Keratinocyte (primary cell): ENCODE measurements around the gene ZNF773. TPM values are rescaled to one million over a fixed set of nuclear protein-coding genes. Genes with fewer than 3 reads are reported as not detected.
A peak's percentile ranks its signal among the peaks of the same experiment; 100 is the strongest.

Experiments
- DNase-seq: peaks from one replicate; pipeline ENCODE4 v3.0.0-alpha.2; 2011; ENCODE audit warnings: low read depth, missing footprints, low spot score
- FAIRE-seq: peaks from 2 replicates; lab custom pipeline; 2011; peaks lifted over from hg19 to GRCh38; lab: Jason Lieb, UNC
- H2AFZ ChIP-seq: 2 replicates; pipeline ENCODE4 v1.6.0; 2012; ENCODE audit warnings: low read length, control low read depth, inconsistent platforms; ENCODE audit not compliant: control insufficient read depth
- H3K27ac ChIP-seq: 2 replicates; pipeline ENCODE4 v1.5.1; 2011; ENCODE audit warnings: low read length; ENCODE audit not compliant: control insufficient read depth, insufficient read depth
- H3K27me3 ChIP-seq: 3 replicates; pipeline ENCODE4 v1.6.0; 2011; ENCODE audit warnings: low read length; ENCODE audit not compliant: control insufficient read depth, insufficient read depth; ENCODE audit errors: extremely low read depth
- H3K36me3 ChIP-seq, 2 experiments: 2 replicates in 1 of 2; 3 replicates in 1 of 2; pipeline ENCODE4 v1.5.1; 2011; ENCODE audit warnings: low read length in 2 of 2, mild to moderate bottlenecking in 1 of 2; ENCODE audit not compliant: control insufficient read depth in 2 of 2, insufficient read depth in 2 of 2; ENCODE audit errors: extremely low read depth in 1 of 2
- H3K4me1 ChIP-seq: 3 replicates; pipeline ENCODE4 v1.5.1; 2011; ENCODE audit warnings: low read length; ENCODE audit not compliant: control insufficient read depth, insufficient read depth; ENCODE audit errors: extremely low read depth
- H3K4me2 ChIP-seq: 3 replicates; pipeline ENCODE4 v1.6.0; 2011; ENCODE audit warnings: low read depth, low read length; ENCODE audit not compliant: control insufficient read depth, insufficient read depth; ENCODE audit errors: extremely low read depth
- H3K4me3 ChIP-seq, 3 experiments: fragments of 200-600 bp in 1 of 3; sonication (generic) in 1 of 3; 2 replicates in 2 of 3; 3 replicates in 1 of 3; pipeline ENCODE4 v1.5.1; 2011 to 2016; ENCODE audit warnings: low read length in 3 of 3, mild to moderate bottlenecking in 3 of 3, control low read depth in 2 of 3, inconsistent platforms in 1 of 3, low read depth in 1 of 3, mixed read lengths in 1 of 3, mixed run types in 1 of 3, moderate library complexity in 1 of 3; ENCODE audit not compliant: control insufficient read depth in 2 of 3, insufficient read depth in 2 of 3; ENCODE audit errors: extremely low read depth in 1 of 3
- H3K79me2 ChIP-seq: 2 replicates; pipeline ENCODE4 v1.6.0; 2012; ENCODE audit warnings: low read length; ENCODE audit not compliant: control insufficient read depth, insufficient read depth
- H3K9ac ChIP-seq: 3 replicates; pipeline ENCODE4 v1.6.0; 2011; ENCODE audit warnings: low read length; ENCODE audit not compliant: control insufficient read depth, insufficient read depth; ENCODE audit errors: extremely low read depth
- H3K9me1 ChIP-seq: 3 replicates; pipeline ENCODE4 v1.6.0; 2011; ENCODE audit warnings: low read length; ENCODE audit not compliant: control insufficient read depth, insufficient read depth; ENCODE audit errors: extremely low read depth
- H3K9me3 ChIP-seq: 2 replicates; pipeline ENCODE4 v1.5.1; 2012; ENCODE audit warnings: low read depth, low read length; ENCODE audit not compliant: control insufficient read depth
- H4K20me1 ChIP-seq: 3 replicates; pipeline ENCODE4 v1.6.0; 2011; ENCODE audit warnings: low read length; ENCODE audit not compliant: control insufficient read depth, insufficient read depth; ENCODE audit errors: extremely low read depth
- CTCF ChIP-seq, 3 experiments: IDR thresholded peaks in 1 of 3; conservative IDR thresholded peaks in 1 of 3; optimal IDR thresholded peaks in 1 of 3; 2 replicates in 2 of 3; 3 replicates in 1 of 3; pipeline versions ENCODE3 to v1.5.1; 2011; ENCODE audit warnings: low read length in 3 of 3, mild to moderate bottlenecking in 3 of 3, moderate library complexity in 2 of 3, control low read depth in 1 of 3, inconsistent platforms in 1 of 3; ENCODE audit not compliant: insufficient read depth in 2 of 3; ENCODE audit errors: extremely low read depth in 1 of 3
- EZH2 ChIP-seq: IDR thresholded peaks from one replicate; pipeline ENCODE4 v1.6.1; 2012; ENCODE audit warnings: inconsistent platforms, mild to moderate bottlenecking, low read length, moderate library complexity
- dilution Hi-C: fragments of 300-500 bp; cut with MboI; formaldehyde crosslinking; loops from one replicate; pipeline ENCODE4 v1.7.0; 2020; ENCODE audit warnings: low sequenced_read_pairs; ENCODE audit not compliant: extremely low pct_ligation_motif_present
- polyA plus RNA-seq, 5 experiments: library from polyadenylated mRNA; depleted of rRNA in 3 of 5; stranded (reverse) in 3 of 5; stranded (forward) in 1 of 5; unstranded in 1 of 5; fragments of >200 nt; gene quantifications; 1 replicate in 1 of 5; 2 replicates in 3 of 5; 3 replicates in 1 of 5; pipeline versions ENCODE4 v1.2.1 to v1.2.3, GENCODE V29; 2011 to 2012; ENCODE audit warnings: missing spikeins in 2 of 5, low read depth in 1 of 5, low replicate concordance in 1 of 5

Gene ZNF773
- polyA plus RNA-seq, 1 donor (not counting 4 experiments of a cell fraction or from before 2014, with no cell fraction given) = 5.4 TPM

DNA sequence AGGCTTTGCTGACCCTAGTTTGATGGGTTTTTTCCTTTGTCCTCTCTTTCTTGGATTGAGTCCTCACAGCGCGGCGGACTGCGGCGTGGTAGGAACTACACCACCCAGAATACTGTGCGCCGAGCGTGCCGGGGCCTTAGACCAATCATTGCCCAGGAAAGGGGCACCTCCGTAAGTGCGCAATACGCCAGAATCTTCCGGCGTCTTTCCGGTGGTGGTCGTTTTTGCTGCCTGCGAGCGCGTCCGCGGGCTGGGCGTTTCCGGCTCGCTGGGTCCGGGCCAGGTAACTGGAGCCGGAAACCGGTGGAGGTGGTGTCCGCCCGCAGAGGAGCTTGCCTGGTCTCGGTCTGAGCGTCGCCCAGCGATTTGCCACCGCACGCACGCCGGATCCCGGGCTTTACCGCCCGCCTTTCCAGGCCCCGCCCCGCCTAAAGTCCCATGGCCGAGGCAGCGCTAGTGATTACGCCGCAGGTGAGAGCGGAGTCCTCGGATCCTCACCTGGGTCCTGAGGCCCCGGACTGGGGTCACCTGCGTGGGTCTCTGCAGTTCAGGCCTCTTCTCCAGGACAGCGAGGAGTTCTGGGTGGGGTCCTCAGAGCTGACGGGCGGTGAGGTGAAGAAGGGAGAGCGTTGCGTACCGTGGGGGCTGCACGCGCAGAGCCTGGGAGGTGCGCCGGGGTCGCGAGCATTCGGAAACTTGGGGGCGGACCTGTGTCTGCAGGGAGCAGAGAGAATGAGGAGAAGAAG, 27.6 kb downstream of the ZNF773 start, which contains the start of gene ZNF549:
Gene ZNF549 (plus strand): TSS at position 221 of the 746 bp plus-strand sequence. CDS start 218 bp downstream, at position 439.
- peak; percentile 72 for FAIRE-seq

DNA sequence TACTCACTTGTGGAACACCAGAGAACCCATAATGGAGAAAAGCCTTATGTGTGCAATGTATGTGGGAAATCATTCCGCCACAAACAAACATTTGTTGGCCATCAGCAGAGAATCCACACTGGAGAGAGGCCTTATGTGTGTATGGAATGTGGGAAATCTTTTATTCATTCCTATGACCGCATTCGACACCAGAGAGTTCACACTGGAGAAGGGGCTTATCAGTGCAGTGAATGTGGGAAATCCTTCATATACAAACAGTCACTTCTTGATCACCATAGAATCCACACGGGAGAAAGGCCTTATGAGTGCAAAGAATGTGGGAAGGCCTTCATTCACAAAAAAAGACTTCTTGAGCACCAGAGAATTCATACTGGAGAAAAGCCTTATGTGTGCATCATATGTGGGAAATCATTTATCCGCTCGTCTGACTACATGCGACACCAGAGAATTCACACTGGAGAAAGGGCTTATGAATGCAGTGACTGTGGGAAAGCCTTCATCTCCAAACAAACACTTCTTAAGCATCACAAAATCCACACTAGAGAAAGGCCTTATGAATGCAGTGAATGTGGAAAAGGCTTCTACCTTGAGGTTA, 38.3 kb downstream of the ZNF773 start:
- FAIRE-seq (no peak), DNase-seq (no peak)
- Histone ChIP-seq H3K27ac (no peak overlapping the region), H3K4me2 (no peak overlapping the region), H2AFZ (no peak overlapping the region), H3K9me3 (peaks cover 45% of the 10 kb centered on the region), H3K36me3 (peaks cover 31 to 33% of the 10 kb centered on the region in 2 experiments), H3K4me3 (no peak overlapping the region), H3K79me2 (peaks cover 5% of the 10 kb centered on the region), H3K9me1 (no peaks in the 10 kb centered on the region), H3K4me1 (no peaks in the 10 kb centered on the region), H3K9ac (no peak overlapping the region), H4K20me1 (no peaks in the 10 kb centered on the region), H3K27me3 (no peaks in the 10 kb centered on the region)
- no peak for TF ChIP-seq CTCF (optimal IDR thresholded peaks at IDR 0.05 in 1 of 3, IDR thresholded peaks at IDR 0.05 in 1 of 3, conservative IDR thresholded peaks at IDR 0.05 in 1 of 3; ENCODE audit: extremely low read depth in 1 of 3, insufficient read depth in 2 of 3, low read length in 3 of 3)
- TF ChIP-seq EZH2 = no peak
- dilution Hi-C loops = no loop called here

More for the DNA sequence above, 27.6 kb downstream of the ZNF773 start, which contains the start of gene ZNF549:
- Histone ChIP-seq H3K27me3 (no peaks in the 10 kb centered on the region), H4K20me1 (no peaks in the 10 kb centered on the region), H3K4me2 (peak within 1 kb of the TSS; percentile 90), H3K27ac (peak within 1 kb of the TSS; percentile 52), H3K36me3 (peaks cover under 1 to 5% of the 10 kb centered on the region in 2 experiments), H3K9me3 (peaks cover 2% of the 10 kb centered on the region), H3K4me1 (peaks cover 3% of the 10 kb centered on the region), H2AFZ (peak within 1 kb of the TSS; percentile 93), H3K9me1 (no peaks in the 10 kb centered on the region), H3K4me3 (peak within 1 kb of the TSS; percentile 83 to 96 (median 90)), H3K79me2 (peaks cover 24% of the 10 kb centered on the region), H3K9ac (peak within 1 kb of the TSS; percentile 78)
- dilution Hi-C loops = no loop called here
- peak; percentile 36 for DNase-seq
- TF ChIP-seq CTCF (optimal IDR thresholded peaks at IDR 0.05 in 1 of 3, IDR thresholded peaks at IDR 0.05 in 1 of 3, conservative IDR thresholded peaks at IDR 0.05 in 1 of 3; ENCODE audit: extremely low read depth in 1 of 3, insufficient read depth in 2 of 3, low read length in 3 of 3) = no peak
- no peak for TF ChIP-seq EZH2
